Measurements from ENCODE around the gene MAN1C1. TPM values are rescaled to one million over a fixed set of nuclear protein-coding genes. Genes with fewer than 3 reads are reported as not detected.

MAN1C1 gene
- total and polyA plus RNA-seq, 10 of the 15 experiments (the other 5 are each of a cell fraction or from before 2014, with no cell fraction given), result 0.12 to 0.56 (median 0.22) TPM; not detected in 3

DNA sequence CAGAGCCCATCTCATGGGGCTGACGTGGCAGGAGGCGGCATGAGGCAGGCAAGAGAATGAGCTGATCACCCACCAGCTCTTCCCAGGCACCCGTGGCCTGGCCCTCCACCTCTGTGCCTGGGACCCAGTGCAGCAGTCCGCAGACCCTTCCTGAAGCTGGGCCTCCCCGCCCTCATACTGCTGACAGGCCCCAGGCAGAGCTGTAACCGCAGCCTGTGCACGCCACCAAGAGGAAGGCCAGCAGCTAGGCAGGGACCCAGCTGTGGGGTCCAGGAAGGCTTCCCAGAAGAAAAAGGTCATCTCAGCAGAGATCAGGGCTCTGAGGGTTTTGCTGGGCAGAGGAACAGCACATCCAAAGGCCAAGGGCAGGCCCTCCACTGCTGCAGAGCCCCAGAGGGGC lies 193.3 kb downstream of the MAN1C1 start:
- intact Hi-C loops (cut with micrococcal nuclease; ENCODE audit: unreplicated experiment), result loop anchor here (5.0 to 10.0 kb wide), 2 partner anchors 288 to 565 kb away; partner anchors contain the start of gene RSRP1
- ChIA-PET RAD21 (ENCODE audit: unreplicated experiment) (interaction anchor here (0.6 to 3.2 kb wide), 17 partner anchors 9 to 373 kb away, joined by 3 to 15 read pairs (median 4); partner anchors contain the start of genes LDLRAP1, MTFR1L and PAFAH2), CTCF (interaction anchor here (0.6 to 8.1 kb wide), 28 partner anchors 9 to 962 kb away, joined by 3 to 63 read pairs (median 4); partner anchors contain the start of genes MTFR1L, PAFAH2 and SELENON), SMC1A (ENCODE audit: uncharacterized antibody, unreplicated experiment) (interaction anchor here (0.6 to 1.9 kb wide), 14 partner anchors 9 to 593 kb away, joined by 3 to 14 read pairs (median 3); partner anchors contain the start of genes MTFR1L and PAFAH2), POLR2A (interaction anchor here (1.1 to 1.9 kb wide), 2 partner anchors 11 to 570 kb away, joined by 4 to 5 read pairs; no protein-coding TSS in a partner anchor)
- no peak for FAIRE-seq
- DNase-seq (ENCODE audit: low read depth, low spot score), result no peak
- 53% methylated on average over 6 of the region's 7 CpGs for WGBS (ENCODE audit: insufficient coverage, insufficient replicate concordance, low lambda C conversion rate, missing lambda C conversion rate)
- H4K20me1 ChIP-seq (ENCODE audit: control insufficient read depth, insufficient read depth), result no peaks in the 10 kb centered on the region
- peak overlapping the region; percentile 21 for H3K4me2 ChIP-seq (ENCODE audit: control insufficient read depth, insufficient read depth)
- no peaks in the 10 kb centered on the region for H3K36me3 ChIP-seq (ENCODE audit: control insufficient read depth in 2 of 2, insufficient read depth in 2 of 2, low read length in 1 of 2)
- TF ChIP-seq, protein P1, sequence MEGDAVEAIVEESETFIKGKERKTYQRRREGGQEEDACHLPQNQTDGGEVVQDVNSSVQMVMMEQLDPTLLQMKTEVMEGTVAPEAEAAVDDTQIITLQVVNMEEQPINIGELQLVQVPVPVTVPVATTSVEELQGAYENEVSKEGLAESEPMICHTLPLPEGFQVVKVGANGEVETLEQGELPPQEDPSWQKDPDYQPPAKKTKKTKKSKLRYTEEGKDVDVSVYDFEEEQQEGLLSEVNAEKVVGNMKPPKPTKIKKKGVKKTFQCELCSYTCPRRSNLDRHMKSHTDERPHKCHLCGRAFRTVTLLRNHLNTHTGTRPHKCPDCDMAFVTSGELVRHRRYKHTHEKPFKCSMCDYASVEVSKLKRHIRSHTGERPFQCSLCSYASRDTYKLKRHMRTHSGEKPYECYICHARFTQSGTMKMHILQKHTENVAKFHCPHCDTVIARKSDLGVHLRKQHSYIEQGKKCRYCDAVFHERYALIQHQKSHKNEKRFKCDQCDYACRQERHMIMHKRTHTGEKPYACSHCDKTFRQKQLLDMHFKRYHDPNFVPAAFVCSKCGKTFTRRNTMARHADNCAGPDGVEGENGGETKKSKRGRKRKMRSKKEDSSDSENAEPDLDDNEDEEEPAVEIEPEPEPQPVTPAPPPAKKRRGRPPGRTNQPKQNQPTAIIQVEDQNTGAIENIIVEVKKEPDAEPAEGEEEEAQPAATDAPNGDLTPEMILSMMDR (IDR thresholded peaks at IDR 0.05 in 2 of 3, conservative IDR thresholded peaks at IDR 0.05 in 1 of 3; ENCODE audit: control insufficient read depth in 2 of 3, extremely low read depth in 1 of 3, insufficient read depth in 1 of 3, low read depth in 3 of 3, low read length in 3 of 3), result peak in 1 of 3 experiments; percentile 17; a peak in 2 of 6 replicates
- TF ChIP-seq GATAD2B (conservative IDR thresholded peaks at IDR 0.05; ENCODE audit: low read depth) (0 out of 2 replicates have a peak, but pooled peaks have one; percentile 4), MTA2 (IDR thresholded peaks at IDR 0.05; ENCODE audit: low read depth) (0 out of 2 replicates have a peak, but pooled peaks have one; percentile 2), RAD21 (IDR thresholded peaks at IDR 0.05; ENCODE audit: insufficient read depth, low read depth, low read length) (0 out of 2 replicates have a peak, but pooled peaks have one; percentile 34)
- TF ChIP-seq, protein P2, sequence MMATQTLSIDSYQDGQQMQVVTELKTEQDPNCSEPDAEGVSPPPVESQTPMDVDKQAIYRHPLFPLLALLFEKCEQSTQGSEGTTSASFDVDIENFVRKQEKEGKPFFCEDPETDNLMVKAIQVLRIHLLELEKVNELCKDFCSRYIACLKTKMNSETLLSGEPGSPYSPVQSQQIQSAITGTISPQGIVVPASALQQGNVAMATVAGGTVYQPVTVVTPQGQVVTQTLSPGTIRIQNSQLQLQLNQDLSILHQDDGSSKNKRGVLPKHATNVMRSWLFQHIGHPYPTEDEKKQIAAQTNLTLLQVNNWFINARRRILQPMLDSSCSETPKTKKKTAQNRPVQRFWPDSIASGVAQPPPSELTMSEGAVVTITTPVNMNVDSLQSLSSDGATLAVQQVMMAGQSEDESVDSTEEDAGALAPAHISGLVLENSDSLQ (IDR thresholded peaks at IDR 0.05), result no peak
- no peak overlapping the region for H3K27ac ChIP-seq (ENCODE audit: control insufficient read depth, insufficient read depth)
- H3K9ac ChIP-seq (ENCODE audit: control insufficient read depth, insufficient read depth, low read length), result no peak overlapping the region
- H3K79me2 ChIP-seq (ENCODE audit: control insufficient read depth, insufficient read depth, low read length), result no peaks in the 10 kb centered on the region
- in situ Hi-C loops (cut with MboI), result loop anchor here (5.0 to 25.0 kb wide), 2 partner anchors 398 to 573 kb away; partner anchors contain the start of gene RHCE
- ATAC-seq, result peak; percentile 28
- H2AFZ ChIP-seq (ENCODE audit: control insufficient read depth, low read depth, low read length), result no peak overlapping the region
- H3K27me3 ChIP-seq (replicated peaks in 1 of 2; ENCODE audit: control insufficient read depth in 2 of 2, insufficient read depth in 2 of 2, low read length in 1 of 2), result no peaks in the 10 kb centered on the region
- peaks cover 11% of the 10 kb centered on the region for H3K4me1 ChIP-seq (ENCODE audit: control insufficient read depth, insufficient read depth, low read length)
- H3K9me3 ChIP-seq (replicated peaks; ENCODE audit: control insufficient read depth, insufficient read depth, low read length), result no peaks in the 10 kb centered on the region
- no TSS peak for BruUV-seq (replicated peaks)
- H3K4me3 ChIP-seq, result no peak overlapping the region

All from GM12878 (cell line).